UCSD-AML1 (cell line): ENCODE data around the gene IFITM2.
"Not testable (repeated sequence)": the region's sequence is repeated elsewhere in the genome, so short reads cannot be mapped to it uniquely, and the experiment has no call there.

Source experiments
- DNase-seq: peaks from one replicate; lab custom pipeline; 2025; ENCODE audit not compliant: unreplicated experiment; lab: John Stamatoyannopoulos, UW

The IFITM2 gene

DNA sequence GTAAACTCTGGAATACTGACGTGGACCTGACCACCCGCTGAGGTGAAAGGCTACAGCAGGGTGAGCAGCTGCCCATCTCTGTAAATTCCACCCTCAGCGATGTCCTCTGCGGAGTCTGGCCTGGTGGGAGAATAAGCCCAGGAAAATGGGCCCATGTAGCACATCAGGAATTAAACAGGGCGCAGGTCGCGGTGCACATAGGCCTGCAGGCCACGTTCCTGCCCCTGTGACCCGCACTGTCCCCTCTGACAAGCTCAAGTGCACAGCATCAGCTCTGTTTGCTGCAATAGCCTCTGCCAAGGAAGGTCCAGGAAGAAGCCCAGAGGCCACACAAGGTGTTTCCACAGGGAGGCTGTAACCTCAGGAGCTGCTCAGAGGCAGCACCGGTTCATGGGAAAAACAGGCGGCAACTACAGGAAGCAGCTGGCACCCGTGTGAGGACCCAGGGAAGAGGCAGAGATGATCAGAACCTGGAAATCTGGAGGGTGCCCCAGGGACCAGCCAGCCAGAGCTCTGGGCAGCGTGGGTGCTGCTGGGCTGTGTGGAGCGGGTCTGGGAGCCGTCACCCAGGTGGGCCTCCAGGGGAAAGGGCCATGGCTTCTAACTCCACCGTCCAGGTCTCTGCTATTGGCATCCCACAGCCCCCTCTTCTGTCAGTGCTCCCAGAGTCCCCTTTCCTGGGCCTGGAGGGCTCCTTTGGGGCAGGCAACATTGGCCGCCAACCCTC lies 808 bp upstream of the IFITM2 start:
- peak; percentile 41 for DNase-seq

GRCh38 chr11:308740-309665 lies 1.4 kb downstream of the IFITM2 start:
- not testable (repeated sequence) for DNase-seq

DNA sequence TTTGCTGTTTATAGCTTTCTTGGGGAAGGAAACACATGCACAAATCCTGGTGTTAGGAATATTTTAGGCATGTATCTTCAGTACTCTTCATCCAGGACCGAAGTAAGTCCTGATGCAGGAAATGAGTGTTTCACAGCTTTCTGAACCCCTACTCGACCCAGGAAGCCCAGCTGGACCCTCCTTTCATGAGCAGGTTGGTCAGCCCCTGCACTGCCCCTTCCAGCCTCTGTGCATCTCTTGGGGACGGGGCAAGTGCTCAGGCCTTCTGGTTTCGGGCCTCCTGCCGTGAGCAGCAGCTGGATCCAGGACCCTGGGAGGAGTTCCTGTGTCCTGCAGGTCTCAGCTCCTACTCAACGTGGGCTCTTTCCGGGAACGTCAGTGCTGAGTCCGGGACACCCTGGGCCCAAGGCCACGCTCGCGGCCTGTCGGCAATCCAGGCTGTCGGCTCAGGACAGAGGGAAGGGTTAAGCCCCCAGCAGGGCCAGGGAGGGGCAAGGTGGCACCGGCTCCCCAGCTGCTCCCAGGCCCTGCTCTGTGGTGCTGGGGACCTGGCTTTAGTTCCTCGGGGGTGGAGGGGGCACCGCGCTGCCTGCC lies 2.5 kb downstream of the IFITM2 start:
- not testable (repeated sequence) for DNase-seq

DNA sequence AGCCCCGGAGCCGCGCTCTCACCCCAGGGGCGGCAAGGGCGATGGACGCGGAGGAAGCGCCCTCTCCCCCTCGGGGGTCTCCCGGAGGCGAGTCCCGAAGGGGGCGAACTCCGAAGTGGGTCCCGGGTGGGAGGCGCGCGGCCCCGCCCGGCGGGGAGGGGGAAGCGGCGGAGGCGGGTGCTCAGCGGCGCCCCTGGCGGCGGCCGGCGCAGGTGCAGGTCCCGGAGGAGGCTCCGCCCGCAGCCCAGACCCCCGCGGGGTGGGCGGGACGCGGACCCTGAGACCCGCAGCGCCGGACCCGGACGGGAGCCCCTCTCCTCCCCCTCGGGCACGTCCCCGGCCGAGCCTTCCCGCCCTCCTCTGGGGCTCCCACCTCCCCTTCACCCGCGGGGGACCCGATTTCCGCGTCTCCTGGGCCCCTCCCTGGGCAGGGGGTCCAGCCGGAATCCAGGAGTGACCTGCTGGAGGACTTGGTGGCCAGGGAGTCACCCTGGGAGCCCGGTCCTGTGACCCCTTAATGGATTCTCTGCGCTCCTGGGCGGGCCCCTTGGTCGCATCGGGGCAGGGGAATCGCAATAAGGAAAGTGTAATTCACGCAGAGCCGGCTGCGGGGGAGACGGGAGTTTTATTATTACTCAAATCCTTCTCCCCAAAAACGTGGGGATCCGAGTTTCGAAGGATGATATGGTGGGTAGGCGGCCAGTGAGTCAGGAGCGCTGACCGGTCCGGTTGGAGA lies 3.6 kb downstream of the IFITM2 start:
- not testable (repeated sequence) for DNase-seq

DNA sequence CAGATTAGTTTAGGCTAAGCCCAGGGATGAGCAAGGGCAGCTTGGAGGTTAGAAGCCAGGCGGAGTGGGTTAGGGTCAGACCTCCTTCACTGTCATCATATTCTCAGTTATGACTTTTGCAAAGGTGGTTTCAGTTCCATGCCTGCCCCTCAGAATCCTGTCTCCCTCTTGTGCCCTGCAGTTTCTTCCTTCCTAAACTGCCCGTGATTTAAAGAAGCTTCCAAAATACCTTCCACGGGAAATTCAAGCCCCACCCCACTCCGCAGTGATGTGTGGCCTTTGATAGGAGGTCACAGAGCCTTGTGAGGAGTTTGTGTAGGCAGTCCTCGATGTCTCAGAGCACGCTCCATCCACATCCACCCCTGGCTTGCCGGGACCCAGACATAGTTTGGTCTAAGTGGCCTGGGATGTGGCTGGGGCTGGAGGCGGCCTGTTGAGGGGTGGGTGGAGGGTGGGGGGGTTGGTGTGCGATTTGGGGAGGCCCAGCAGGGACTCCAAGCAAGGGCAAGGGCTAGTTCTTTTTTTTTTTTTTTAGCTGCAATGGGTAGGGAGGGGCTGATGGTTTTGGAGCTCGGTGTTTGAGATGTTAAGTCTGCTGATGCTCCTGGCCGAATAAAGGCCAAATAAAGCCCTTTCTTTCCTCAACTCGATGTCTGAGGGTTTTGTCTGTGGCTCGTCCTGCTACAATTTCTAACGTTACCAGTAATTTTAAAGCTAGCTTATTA lies 4.6 kb downstream of the IFITM2 start:
- DNase-seq, result no peak

- peak; percentile 66 for DNase-seq
These were observed 5.7 kb downstream of the IFITM2 start for GRCh38 chr11:313304-313786.

GRCh38 chr11:313787-314553 lies 6.4 kb downstream of the IFITM2 start, which contains the start of gene IFITM1:
Gene IFITM1 (plus strand): TSS chr11:314040. CDS start chr11:314171, 131 bp downstream.
- DNase-seq, result peak; percentile 70

GRCh38 chr11:314554-314875 lies 6.9 kb downstream of the IFITM2 start:
- not testable (repeated sequence) for DNase-seq

DNA sequence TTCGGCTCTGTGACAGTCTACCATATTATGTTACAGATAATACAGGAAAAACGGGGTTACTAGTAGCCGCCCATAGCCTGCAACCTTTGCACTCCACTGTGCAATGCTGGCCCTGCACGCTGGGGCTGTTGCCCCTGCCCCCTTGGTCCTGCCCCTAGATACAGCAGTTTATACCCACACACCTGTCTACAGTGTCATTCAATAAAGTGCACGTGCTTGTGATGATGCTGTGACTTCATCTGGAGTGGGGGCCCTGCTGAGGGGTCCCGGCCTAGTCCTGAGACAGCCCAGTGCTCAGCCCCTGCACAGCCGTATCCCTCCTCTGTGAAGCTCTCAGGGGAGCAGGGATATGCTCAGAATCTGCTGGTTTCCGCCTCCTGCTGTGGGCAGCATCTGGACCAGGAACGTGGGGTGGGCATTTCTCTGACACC lies 7.5 kb downstream of the IFITM2 start:
- no peak for DNase-seq

GRCh38 chr11:315516-315994 lies 7.9 kb downstream of the IFITM2 start:
- DNase-seq, result no peak

- DNase-seq, result no peak
These were observed 8.6 kb downstream of the IFITM2 start for GRCh38 chr11:316031-316701.

- DNase-seq, result no peak
These were observed 9.3 kb downstream of the IFITM2 start for GRCh38 chr11:316891-317301.

DNA sequence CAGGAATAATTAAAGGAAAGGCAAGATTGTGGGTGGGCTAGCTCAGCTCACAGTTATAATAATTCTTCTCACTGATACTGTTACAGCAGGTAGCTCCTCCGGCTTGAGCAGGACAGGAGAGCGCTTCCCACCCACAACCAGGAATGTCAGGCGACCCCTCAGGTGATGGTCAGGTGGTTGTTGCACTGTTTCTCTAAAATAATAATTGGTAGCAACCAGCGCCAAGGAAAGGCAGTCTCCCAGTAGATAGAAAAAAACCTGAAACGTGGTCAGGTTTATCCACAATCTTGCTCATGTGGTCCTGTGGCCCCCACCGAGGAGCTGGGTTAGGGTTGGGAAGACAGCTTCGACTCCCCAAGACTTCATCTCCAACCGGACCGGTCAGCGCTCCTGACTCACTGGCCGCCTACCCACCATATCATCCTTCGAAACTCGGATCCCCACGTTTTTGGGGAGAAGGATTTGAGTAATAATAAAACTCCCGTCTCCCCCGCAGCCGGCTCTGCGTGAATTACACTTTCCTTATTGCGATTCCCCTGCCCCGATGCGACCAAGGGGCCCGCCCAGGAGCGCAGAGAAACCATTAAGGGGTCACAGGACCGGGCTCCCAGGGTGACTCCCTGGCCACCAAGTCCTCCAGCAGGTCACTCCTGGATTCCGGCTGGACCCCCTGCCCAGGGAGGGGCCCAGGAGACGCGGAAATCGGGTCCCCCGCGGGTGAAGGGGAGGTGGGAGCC lies 10.2 kb downstream of the IFITM2 start:
- not testable (repeated sequence) for DNase-seq

DNA sequence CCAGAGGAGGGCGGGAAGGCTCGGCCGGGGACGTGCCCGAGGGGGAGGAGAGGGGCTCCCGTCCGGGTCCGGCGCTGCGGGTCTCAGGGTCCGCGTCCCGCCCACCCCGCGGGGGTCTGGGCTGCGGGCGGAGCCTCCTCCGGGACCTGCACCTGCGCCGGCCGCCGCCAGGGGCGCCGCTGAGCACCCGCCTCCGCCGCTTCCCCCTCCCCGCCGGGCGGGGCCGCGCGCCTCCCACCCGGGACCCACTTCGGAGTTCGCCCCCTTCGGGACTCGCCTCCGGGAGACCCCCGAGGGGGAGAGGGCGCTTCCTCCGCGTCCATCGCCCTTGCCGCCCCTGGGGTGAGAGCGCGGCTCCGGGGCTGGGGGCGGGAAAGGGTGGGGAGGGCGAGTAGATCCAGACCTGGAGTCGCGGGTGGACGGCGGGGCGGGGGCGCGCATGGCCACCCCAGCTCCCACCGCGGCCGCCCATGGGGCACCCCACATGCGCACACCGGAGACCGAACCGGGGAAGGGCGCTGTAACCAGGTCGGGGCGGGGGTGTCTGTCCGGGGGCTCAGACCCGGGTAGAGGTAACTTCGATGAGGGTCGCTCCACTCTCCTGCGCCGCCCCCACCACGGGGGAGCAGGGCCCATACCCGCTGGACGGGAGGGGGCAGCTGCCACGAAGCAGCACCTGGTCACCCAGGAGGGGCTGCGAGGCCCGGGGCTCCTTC lies 10.9 kb downstream of the IFITM2 start:
- DNase-seq, result not testable (repeated sequence)

DNA sequence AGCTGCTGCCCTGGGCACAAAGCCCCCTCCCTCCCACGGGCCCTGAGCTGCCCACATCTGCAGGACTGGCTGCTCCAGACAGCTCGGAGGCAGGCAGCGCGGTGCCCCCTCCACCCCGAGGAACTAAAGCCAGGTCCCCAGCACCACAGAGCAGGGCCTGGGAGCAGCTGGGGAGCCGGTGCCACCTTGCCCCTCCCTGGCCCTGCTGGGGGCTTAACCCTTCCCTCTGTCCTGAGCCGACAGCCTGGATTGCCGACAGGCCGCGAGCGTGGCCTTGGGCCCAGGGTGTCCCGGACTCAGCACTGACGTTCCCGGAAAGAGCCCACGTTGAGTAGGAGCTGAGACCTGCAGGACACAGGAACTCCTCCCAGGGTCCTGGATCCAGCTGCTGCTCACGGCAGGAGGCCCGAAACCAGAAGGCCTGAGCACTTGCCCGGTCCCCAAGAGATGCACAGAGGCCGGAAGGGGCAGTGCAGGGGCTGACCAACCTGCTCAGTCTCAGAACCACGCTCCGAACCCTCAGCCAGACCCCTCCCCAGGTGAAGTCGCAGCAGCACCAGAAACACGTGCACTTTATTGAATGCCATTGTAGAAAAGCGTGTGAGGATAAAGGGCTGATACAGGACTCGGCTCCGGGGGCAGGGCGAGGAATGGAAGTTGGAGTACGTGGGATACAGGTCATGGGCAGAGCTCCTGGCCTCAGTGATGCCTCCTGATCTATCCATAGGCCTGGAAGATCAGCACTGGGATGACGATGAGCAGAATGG lies 11.7 kb downstream of the IFITM2 start:
- not testable (repeated sequence) for DNase-seq

- DNase-seq, result not testable (repeated sequence)
These were observed 12.3 kb downstream of the IFITM2 start for GRCh38 chr11:319888-320273.

- no peak for DNase-seq
These were observed 16.5 kb downstream of the IFITM2 start for GRCh38 chr11:324156-324555.
